ENCODE results near the gene HRAS. TPM values are rescaled to one million over a fixed set of nuclear protein-coding genes. Genes with fewer than 3 reads are reported as not detected.

Gene HRAS
- total and polyA plus RNA-seq, 10 of the 15 experiments (the other 5 are each of a cell fraction or from before 2014, with no cell fraction given): 2.8 to 72.4 (median 31.7) TPM

GRCh38 chr11:497565-498296 lies 37.6 kb downstream of the HRAS start (continued):
- TF ChIP-seq HCFC1 (IDR thresholded peaks at IDR 0.05; ENCODE audit: low read length) (no peak), ZBTB11 (CRISPR knock-in tag; IDR thresholded peaks at IDR 0.05) (no peak), EGR1 (IDR thresholded peaks at IDR 0.05; ENCODE audit: borderline replicate concordance in 1 of 2, low read depth in 2 of 2, low read length in 2 of 2) (no peak), SMAD1 (IDR thresholded peaks at IDR 0.05; ENCODE audit: low read depth, partially characterized antibody) (no peak), SIX5 (IDR thresholded peaks at IDR 0.05; ENCODE audit: low read depth, low read length, severe bottlenecking) (no peak), TCF3 (IDR thresholded peaks at IDR 0.05; ENCODE audit: borderline replicate concordance, insufficient read depth, low read depth, low read length) (peak; percentile 43; the same call in 1 of the 2 replicates), TARDBP (IDR thresholded peaks at IDR 0.05; ENCODE audit: borderline replicate concordance) (0 out of 2 replicates have a peak, but pooled peaks have one; percentile 41)

GRCh38 chr11:496834-497564 lies 38.4 kb downstream of the HRAS start:
- in situ Hi-C loops (cut with MboI): no loop called here
- DNase-seq (ENCODE audit: low read depth, low spot score) (no peak), ATAC-seq (no peak), FAIRE-seq (no peak)
- H3K9me3 ChIP-seq (replicated peaks; ENCODE audit: control insufficient read depth, insufficient read depth, low read length): no peaks in the 10 kb centered on the region; the same call in 2 of the 3 replicates
- no peaks in the 10 kb centered on the region for H3K79me2 ChIP-seq (ENCODE audit: control insufficient read depth, insufficient read depth, low read length)
- WGBS (ENCODE audit: insufficient coverage, insufficient replicate concordance, low lambda C conversion rate, missing lambda C conversion rate): 99% methylated on average over 33 of the region's 34 CpGs
- no peak overlapping the region for H3K4me2 ChIP-seq (ENCODE audit: control insufficient read depth, insufficient read depth)
- H4K20me1 ChIP-seq (ENCODE audit: control insufficient read depth, insufficient read depth): no peaks in the 10 kb centered on the region
- ChIA-PET RAD21 (ENCODE audit: unreplicated experiment) (no interaction called here), POLR2A (no interaction called here), CTCF (no interaction called here), SMC1A (ENCODE audit: uncharacterized antibody, unreplicated experiment) (no interaction called here)
- no peak overlapping the region for H3K27ac ChIP-seq (ENCODE audit: control insufficient read depth, insufficient read depth)
- H2AFZ ChIP-seq (ENCODE audit: control insufficient read depth, low read depth, low read length): no peak overlapping the region
- H3K27me3 ChIP-seq (replicated peaks in 1 of 2; ENCODE audit: control insufficient read depth in 2 of 2, insufficient read depth in 2 of 2, low read length in 1 of 2): no peaks in the 10 kb centered on the region
- TSS peak; percentile 38 for BruUV-seq (replicated peaks)
- no peak overlapping the region for H3K4me3 ChIP-seq
- H3K4me1 ChIP-seq (ENCODE audit: control insufficient read depth, insufficient read depth, low read length): peaks cover 5% of the 10 kb centered on the region
- intact Hi-C loops (cut with micrococcal nuclease; ENCODE audit: unreplicated experiment): no loop called here
- peaks cover 25 to 51% of the 10 kb centered on the region in 2 experiments for H3K36me3 ChIP-seq (ENCODE audit: control insufficient read depth in 2 of 2, insufficient read depth in 2 of 2, low read length in 1 of 2)
- no peak overlapping the region for H3K9ac ChIP-seq (ENCODE audit: control insufficient read depth, insufficient read depth, low read length)
- no peak for TF ChIP-seq PML (IDR thresholded peaks at IDR 0.05; ENCODE audit: low read length)
- 0 out of 2 replicates have a peak, but pooled peaks have one; percentile 31 for TF ChIP-seq NFIC (IDR thresholded peaks at IDR 0.05; ENCODE audit: low read depth, low read length)
- TF ChIP-seq BCL3 (IDR thresholded peaks at IDR 0.05; ENCODE audit: borderline replicate concordance, insufficient read depth, low read depth, low read length, poor library complexity, severe bottlenecking): peak; percentile 95
- no peak for TF ChIP-seq SPI1 (IDR thresholded peaks at IDR 0.05; ENCODE audit: borderline replicate concordance, insufficient read depth, low read depth, low read length)
- no peak for TF ChIP-seq ZNF207 (IDR thresholded peaks at IDR 0.05; ENCODE audit: borderline replicate concordance)
- TF ChIP-seq ZBTB11 (CRISPR knock-in tag; IDR thresholded peaks at IDR 0.05): no peak
